ENCODE measurements around the gene MAGEF1. TPM values are rescaled to one million over a fixed set of nuclear protein-coding genes. Genes with fewer than 3 reads are reported as not detected.
A peak's percentile ranks its signal among the peaks of the same experiment; 100 is the strongest.

MAGEF1 gene
- total RNA-seq, 1 donor from 2014 or later, result 22.9 TPM

- Mint-ChIP-seq H3K27me3 (ENCODE audit: unreplicated experiment) (peaks cover 8% of the 10 kb centered on the region), H3K36me3 (ENCODE audit: low read depth, unreplicated experiment) (no peaks in the 10 kb centered on the region), H3K9me3 (ENCODE audit: unreplicated experiment) (no peaks in the 10 kb centered on the region), H3K27ac (ENCODE audit: unreplicated experiment) (no peak overlapping the region), H3K4me3 (ENCODE audit: unreplicated experiment) (no peak overlapping the region), H3K4me1 (ENCODE audit: unreplicated experiment) (peaks cover 17% of the 10 kb centered on the region)
- no peak for TF ChIP-seq CTCF (IDR thresholded peaks at IDR 0.05; ENCODE audit: unreplicated experiment)
- no peak for DNase-seq (ENCODE audit: low spot score)
These were observed 34.2 kb downstream of the MAGEF1 start for GRCh38 chr3:184677344-184678316.

DNA sequence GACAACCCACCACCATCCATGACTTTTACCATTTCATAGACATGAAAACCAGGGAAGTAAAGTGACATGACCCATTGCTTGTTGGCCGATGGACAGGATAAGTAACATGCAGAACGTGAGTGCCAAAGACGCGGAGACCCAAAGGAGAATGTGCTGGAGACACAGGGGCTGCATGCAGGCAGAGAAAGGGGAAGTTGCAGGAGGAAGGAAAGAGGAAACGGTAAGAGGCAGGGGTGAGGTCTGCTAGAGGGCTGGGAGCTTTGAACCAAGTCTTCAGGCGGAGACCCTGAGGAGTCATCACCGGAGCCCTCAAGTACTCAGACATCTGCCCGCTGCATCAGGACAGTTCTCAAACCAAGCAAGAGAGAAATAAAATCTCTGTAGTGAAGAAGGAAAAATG lies 34.9 kb downstream of the MAGEF1 start:
- H3K27me3 Mint-ChIP-seq (ENCODE audit: unreplicated experiment), result peaks cover 8% of the 10 kb centered on the region
- DNase-seq (ENCODE audit: low spot score), result no peak
- H3K27ac Mint-ChIP-seq (ENCODE audit: unreplicated experiment), result no peak overlapping the region
- no peaks in the 10 kb centered on the region for H3K9me3 Mint-ChIP-seq (ENCODE audit: unreplicated experiment)
- H3K4me1 Mint-ChIP-seq (ENCODE audit: unreplicated experiment), result peaks cover 17% of the 10 kb centered on the region
- no peaks in the 10 kb centered on the region for H3K36me3 Mint-ChIP-seq (ENCODE audit: low read depth, unreplicated experiment)
- peak overlapping the region; percentile 75 for H3K4me3 Mint-ChIP-seq (ENCODE audit: unreplicated experiment)
- TF ChIP-seq CTCF (IDR thresholded peaks at IDR 0.05; ENCODE audit: unreplicated experiment), result no peak

GRCh38 chr3:184674626-184675025 lies 37.2 kb downstream of the MAGEF1 start:
- Mint-ChIP-seq H3K36me3 (ENCODE audit: low read depth, unreplicated experiment) (no peaks in the 10 kb centered on the region), H3K27me3 (ENCODE audit: unreplicated experiment) (peaks cover 8% of the 10 kb centered on the region), H3K27ac (ENCODE audit: unreplicated experiment) (no peak overlapping the region), H3K9me3 (ENCODE audit: unreplicated experiment) (no peaks in the 10 kb centered on the region), H3K4me1 (ENCODE audit: unreplicated experiment) (peaks cover 17% of the 10 kb centered on the region), H3K4me3 (ENCODE audit: unreplicated experiment) (no peak overlapping the region)
- no peak for DNase-seq (ENCODE audit: low spot score)
- TF ChIP-seq CTCF (IDR thresholded peaks at IDR 0.05; ENCODE audit: unreplicated experiment), result no peak

DNA sequence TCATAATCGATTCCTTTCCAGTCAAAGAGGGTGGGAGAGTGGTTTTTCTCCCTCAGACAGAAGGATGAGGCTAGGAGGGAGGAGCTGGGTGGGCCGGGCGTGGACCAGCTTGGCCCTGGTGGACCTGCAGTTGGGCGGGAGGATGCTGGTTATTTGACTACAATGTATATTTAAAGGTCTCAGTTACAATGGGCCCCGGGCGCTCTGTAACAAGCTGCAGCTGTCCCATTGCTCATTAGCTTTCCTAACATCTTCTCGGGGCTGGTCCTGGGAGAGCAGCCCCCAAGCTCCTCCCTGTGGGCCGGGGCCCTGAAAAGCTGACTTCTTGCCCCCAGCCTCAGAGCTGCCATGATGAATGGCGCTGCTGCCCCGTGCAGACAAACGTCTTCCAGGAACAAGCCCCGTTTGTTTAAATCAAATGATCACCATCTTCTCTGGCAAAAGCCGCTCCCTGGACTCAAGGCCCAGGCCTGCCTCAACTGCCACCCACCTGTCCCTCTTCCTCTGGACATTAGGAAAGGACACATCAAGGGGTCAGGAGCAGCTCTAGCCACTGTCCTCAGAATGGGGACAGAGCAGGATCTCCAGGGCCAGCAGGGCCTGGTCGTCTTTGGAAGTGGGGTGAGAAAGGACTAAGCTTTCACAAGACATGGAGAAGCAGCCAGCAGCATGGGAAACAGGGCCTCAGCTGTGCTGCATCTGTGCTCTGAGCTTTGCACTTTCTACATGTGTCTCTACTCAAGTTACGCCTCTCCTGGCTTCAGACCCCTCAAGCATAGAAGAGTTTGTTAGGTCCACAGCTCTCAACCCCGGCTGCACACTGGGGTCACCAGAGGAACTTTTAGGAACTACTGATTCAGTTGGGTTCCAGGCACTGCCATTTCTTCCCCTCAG lies 38.6 kb downstream of the MAGEF1 start:
- no peaks in the 10 kb centered on the region for H3K36me3 Mint-ChIP-seq (ENCODE audit: low read depth, unreplicated experiment)
- no peak overlapping the region for H3K4me3 Mint-ChIP-seq (ENCODE audit: unreplicated experiment)
- TF ChIP-seq CTCF (IDR thresholded peaks at IDR 0.05; ENCODE audit: unreplicated experiment), result no peak
- no peak for DNase-seq (ENCODE audit: low spot score)
- peaks cover 11% of the 10 kb centered on the region for H3K27me3 Mint-ChIP-seq (ENCODE audit: unreplicated experiment)
- H3K9me3 Mint-ChIP-seq (ENCODE audit: unreplicated experiment), result no peaks in the 10 kb centered on the region
- peaks cover 12% of the 10 kb centered on the region for H3K4me1 Mint-ChIP-seq (ENCODE audit: unreplicated experiment)
- no peak overlapping the region for H3K27ac Mint-ChIP-seq (ENCODE audit: unreplicated experiment)
